Osteoblast (primary cell): ENCODE data around the gene LNPEP. TPM values are rescaled to one million over a fixed set of nuclear protein-coding genes. Genes with fewer than 3 reads are reported as not detected.

ENCODE experiments used
- DNase-seq: peaks from one replicate; pipeline ENCODE4 v3.0.0; 2011; ENCODE audit warnings: low spot score, mixed read lengths; ENCODE audit not compliant: insufficient read length; ENCODE audit errors: missing footprints
- H2AFZ ChIP-seq: 2 replicates; pipeline ENCODE4 v1.6.0; 2011; ENCODE audit warnings: mild to moderate bottlenecking, low read length
- H3K27ac ChIP-seq: 2 replicates; pipeline ENCODE4 v1.5.1; 2011; ENCODE audit warnings: mild to moderate bottlenecking, low read depth, low read length, moderate library complexity
- H3K27me3 ChIP-seq: 2 replicates; pipeline ENCODE4 v1.6.0; 2012; ENCODE audit warnings: mild to moderate bottlenecking, control low read depth, inconsistent platforms, low read length, moderate library complexity; ENCODE audit not compliant: insufficient read depth
- H3K36me3 ChIP-seq: 2 replicates; pipeline ENCODE4 v1.5.1; 2011; ENCODE audit warnings: mild to moderate bottlenecking, low read length, control low read depth, moderate library complexity; ENCODE audit not compliant: insufficient read depth
- H3K4me1 ChIP-seq: 2 replicates; pipeline ENCODE4 v1.5.1; 2011; ENCODE audit warnings: mild to moderate bottlenecking, low read length, control low read depth, moderate library complexity; ENCODE audit not compliant: insufficient read depth
- H3K4me2 ChIP-seq: 2 replicates; pipeline ENCODE4 v1.6.0; 2011; ENCODE audit warnings: mild to moderate bottlenecking, low read length; ENCODE audit not compliant: insufficient read depth
- H3K4me3 ChIP-seq: fragments of 200-600 bp; sonication (generic); 3 replicates; pipeline ENCODE4 v1.5.1; 2012; ENCODE audit warnings: mild to moderate bottlenecking, low read length, inconsistent platforms; ENCODE audit not compliant: insufficient read depth
- H3K79me2 ChIP-seq: 2 replicates; pipeline ENCODE4 v1.6.0; 2012; ENCODE audit warnings: mild to moderate bottlenecking, low read length, control low read depth, inconsistent platforms; ENCODE audit not compliant: insufficient read depth
- H3K9me3 ChIP-seq: 2 replicates; pipeline ENCODE4 v1.5.1; 2011; ENCODE audit warnings: low read depth, low read length, control low read depth
- H4K20me1 ChIP-seq: 2 replicates; pipeline ENCODE4 v1.6.0; 2012; ENCODE audit warnings: mild to moderate bottlenecking, low read length, control low read depth; ENCODE audit not compliant: insufficient read depth
- CTCF ChIP-seq: IDR thresholded peaks from 2 replicates; pipeline ENCODE4 v1.5.1; 2011; ENCODE audit warnings: mild to moderate bottlenecking, low read depth, low read length, moderate library complexity; ENCODE audit errors: extremely low read depth
- total RNA-seq: library from RNA; depleted of rRNA; stranded (reverse); fragments of >200 nt; gene quantifications from 2 replicates; pipeline ENCODE4 v1.2.3, GENCODE V29; 2012

LNPEP gene
- total RNA-seq, 1 donor, result 44.9 TPM

- Histone ChIP-seq H4K20me1 (peaks cover 33% of the 10 kb centered on the region), H3K9me3 (no peaks in the 10 kb centered on the region), H3K4me2 (no peak overlapping the region), H3K27ac (no peak overlapping the region), H2AFZ (no peak overlapping the region), H3K4me3 (no peak overlapping the region), H3K27me3 (no peaks in the 10 kb centered on the region), H3K36me3 (no peaks in the 10 kb centered on the region), H3K4me1 (peaks cover 30% of the 10 kb centered on the region), H3K79me2 (peaks cover 90% of the 10 kb centered on the region)
- TF ChIP-seq CTCF, result no peak
- no peak for DNase-seq
Observed at GRCh38 chr5:96942078-96942477, 6.2 kb downstream of the LNPEP start.

GRCh38 chr5:96942911-96943310 is 7.0 kb downstream of the LNPEP start:
- Histone ChIP-seq H4K20me1 (peaks cover 25% of the 10 kb centered on the region), H3K4me3 (no peak overlapping the region), H3K36me3 (no peaks in the 10 kb centered on the region), H3K27ac (no peak overlapping the region), H2AFZ (no peak overlapping the region), H3K4me2 (no peak overlapping the region), H3K79me2 (peaks cover 88% of the 10 kb centered on the region), H3K9me3 (no peaks in the 10 kb centered on the region), H3K4me1 (peaks cover 26% of the 10 kb centered on the region), H3K27me3 (no peaks in the 10 kb centered on the region)
- no peak for DNase-seq
- TF ChIP-seq CTCF, result no peak

- TF ChIP-seq CTCF, result no peak
- Histone ChIP-seq H3K27ac (peak overlapping the region; percentile 7), H3K79me2 (peaks cover 86% of the 10 kb centered on the region), H3K4me2 (no peak overlapping the region), H3K27me3 (no peaks in the 10 kb centered on the region), H3K36me3 (no peaks in the 10 kb centered on the region), H4K20me1 (peaks cover 18% of the 10 kb centered on the region), H2AFZ (no peak overlapping the region), H3K4me3 (no peak overlapping the region), H3K4me1 (peaks cover 26% of the 10 kb centered on the region), H3K9me3 (no peaks in the 10 kb centered on the region)
- peak; percentile 64 for DNase-seq
Observed at GRCh38 chr5:96943799-96944198, 7.9 kb downstream of the LNPEP start.

- Histone ChIP-seq H3K27ac (no peak overlapping the region), H3K4me1 (peaks cover 14% of the 10 kb centered on the region), H3K27me3 (no peaks in the 10 kb centered on the region), H3K36me3 (no peaks in the 10 kb centered on the region), H3K4me2 (no peak overlapping the region), H3K9me3 (no peaks in the 10 kb centered on the region), H3K4me3 (no peak overlapping the region), H3K79me2 (peaks cover 86% of the 10 kb centered on the region), H2AFZ (no peak overlapping the region), H4K20me1 (peaks cover 19% of the 10 kb centered on the region)
- DNase-seq, result no peak
- TF ChIP-seq CTCF, result no peak
Observed at GRCh38 chr5:96945144-96945897, 9.4 kb downstream of the LNPEP start.
